Measurements from ENCODE around the gene ARHGEF39. TPM values are rescaled to one million over a fixed set of nuclear protein-coding genes. Genes with fewer than 3 reads are reported as not detected.

Gene ARHGEF39
- total RNA-seq, 4 donors from 2014 or later: 0.27 to 0.45 (median 0.42) TPM; not detected in 1

DNA sequence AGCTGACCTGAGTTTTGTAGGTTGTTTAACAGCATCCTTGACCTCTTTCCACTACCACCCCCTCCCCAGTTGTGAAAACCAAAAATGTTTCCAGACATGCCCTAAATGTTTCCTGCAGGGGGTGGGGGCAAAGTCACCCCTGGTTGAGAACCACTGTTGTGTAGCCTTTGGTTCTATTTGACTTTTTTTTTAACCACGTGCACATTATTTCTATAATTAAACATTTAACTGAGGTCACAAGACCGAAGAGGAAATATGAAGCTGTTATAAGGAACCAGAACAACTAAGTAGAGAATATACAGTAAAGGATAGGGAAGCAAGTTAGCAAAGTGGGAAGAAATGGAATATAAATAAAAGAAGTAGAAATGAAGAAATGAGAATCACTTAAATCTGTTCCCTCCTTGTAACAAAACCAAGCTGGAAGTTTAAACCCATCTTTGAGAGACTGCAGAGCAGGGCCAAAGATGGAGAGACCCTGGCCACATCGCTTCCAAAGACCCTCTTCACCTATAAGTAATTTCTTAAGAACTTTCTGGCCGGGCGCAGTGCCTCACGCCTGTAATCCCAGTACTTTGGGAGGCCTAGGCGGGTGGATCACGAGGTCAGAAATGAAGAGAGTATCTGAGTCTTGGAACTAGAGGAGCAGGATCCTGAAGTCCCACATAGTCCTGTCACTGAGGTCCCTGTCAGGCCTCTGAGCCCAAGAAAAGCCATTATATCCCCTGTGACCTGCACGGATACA, 28.7 kb downstream of the ARHGEF39 start:
- Histone ChIP-seq H3K9me3 (no peaks in the 10 kb centered on the region), H3K4me1 (peaks cover 0 to 5% of the 10 kb centered on the region in 2 donors), H3K27me3 (no peaks in the 10 kb centered on the region), H3K27ac (no peak overlapping the region), H3K4me3 (replicated peaks in 1 of 3) (no peak overlapping the region), H3K36me3 (no peaks in the 10 kb centered on the region)
- 79 to 82% methylated on average over 9 of the region's 9 CpGs for WGBS, 2 donors
- DNase-seq: no peak
- no peak for TF ChIP-seq POLR2A (IDR thresholded peaks at IDR 0.05)
- TF ChIP-seq, protein P1, sequence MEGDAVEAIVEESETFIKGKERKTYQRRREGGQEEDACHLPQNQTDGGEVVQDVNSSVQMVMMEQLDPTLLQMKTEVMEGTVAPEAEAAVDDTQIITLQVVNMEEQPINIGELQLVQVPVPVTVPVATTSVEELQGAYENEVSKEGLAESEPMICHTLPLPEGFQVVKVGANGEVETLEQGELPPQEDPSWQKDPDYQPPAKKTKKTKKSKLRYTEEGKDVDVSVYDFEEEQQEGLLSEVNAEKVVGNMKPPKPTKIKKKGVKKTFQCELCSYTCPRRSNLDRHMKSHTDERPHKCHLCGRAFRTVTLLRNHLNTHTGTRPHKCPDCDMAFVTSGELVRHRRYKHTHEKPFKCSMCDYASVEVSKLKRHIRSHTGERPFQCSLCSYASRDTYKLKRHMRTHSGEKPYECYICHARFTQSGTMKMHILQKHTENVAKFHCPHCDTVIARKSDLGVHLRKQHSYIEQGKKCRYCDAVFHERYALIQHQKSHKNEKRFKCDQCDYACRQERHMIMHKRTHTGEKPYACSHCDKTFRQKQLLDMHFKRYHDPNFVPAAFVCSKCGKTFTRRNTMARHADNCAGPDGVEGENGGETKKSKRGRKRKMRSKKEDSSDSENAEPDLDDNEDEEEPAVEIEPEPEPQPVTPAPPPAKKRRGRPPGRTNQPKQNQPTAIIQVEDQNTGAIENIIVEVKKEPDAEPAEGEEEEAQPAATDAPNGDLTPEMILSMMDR (IDR thresholded peaks at IDR 0.05): no peak
- intact Hi-C loops (cut with DNase I): no loop called here

DNA sequence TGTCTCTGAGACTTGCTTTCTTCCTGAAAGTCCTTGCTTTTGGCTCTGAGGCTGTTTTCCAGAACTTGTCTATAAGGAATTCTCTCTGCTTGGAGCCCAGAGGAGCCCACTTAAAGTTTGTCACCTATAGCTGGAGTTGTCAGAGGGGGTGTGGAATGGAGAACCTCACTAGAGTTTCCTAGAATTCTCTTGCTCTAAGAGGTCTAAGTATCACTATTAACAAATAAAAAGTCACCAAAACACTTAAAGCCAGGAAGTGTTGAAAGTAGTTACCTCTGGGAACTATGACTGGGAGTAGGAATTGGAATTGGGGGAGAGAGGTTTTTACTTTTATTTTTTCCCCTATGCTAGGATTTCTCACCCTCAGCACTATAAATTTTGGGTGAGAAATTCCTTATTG, 29.3 kb downstream of the ARHGEF39 start:
- Histone ChIP-seq H3K36me3 (no peaks in the 10 kb centered on the region), H3K9me3 (no peaks in the 10 kb centered on the region), H3K4me3 (replicated peaks in 1 of 3) (no peak overlapping the region), H3K4me1 (peaks cover 0 to 5% of the 10 kb centered on the region in 2 donors), H3K27ac (no peak overlapping the region), H3K27me3 (no peaks in the 10 kb centered on the region)
- intact Hi-C loops (cut with DNase I): no loop called here
- TF ChIP-seq, protein P1 (IDR thresholded peaks at IDR 0.05): no peak
- no peak for TF ChIP-seq POLR2A (IDR thresholded peaks at IDR 0.05)
- no peak for DNase-seq

DNA sequence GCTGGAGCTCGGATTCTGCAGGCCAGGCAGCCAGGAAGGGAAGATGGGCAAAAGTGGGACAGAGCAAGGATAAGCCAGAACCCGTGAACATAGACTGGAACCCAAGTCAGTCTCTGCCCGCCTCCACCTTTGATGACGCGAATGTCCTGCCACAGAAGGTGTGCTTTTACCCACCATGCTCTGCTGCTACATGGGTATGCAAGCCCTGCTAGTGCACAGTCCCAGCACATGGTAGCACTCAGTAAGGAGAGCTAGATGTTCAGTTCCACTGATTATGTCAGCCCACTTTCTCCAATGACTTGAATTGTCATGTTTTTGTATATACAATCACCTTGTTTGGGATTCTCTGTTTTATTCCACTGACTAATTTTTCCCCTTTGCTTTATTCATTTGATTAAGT, 35.4 kb downstream of the ARHGEF39 start:
- no peak for DNase-seq
- Histone ChIP-seq H3K27ac (no peak overlapping the region), H3K27me3 (no peaks in the 10 kb centered on the region), H3K36me3 (no peaks in the 10 kb centered on the region), H3K4me1 (no peaks in the 10 kb centered on the region), H3K4me3 (replicated peaks in 1 of 3) (no peak overlapping the region), H3K9me3 (no peaks in the 10 kb centered on the region)
- 82 to 91% methylated on average over 5 of the region's 5 CpGs for WGBS, 2 donors
- intact Hi-C loops (cut with DNase I): no loop called here
- no peak for TF ChIP-seq POLR2A (IDR thresholded peaks at IDR 0.05)
- TF ChIP-seq, protein P1 (IDR thresholded peaks at IDR 0.05): no peak

DNA sequence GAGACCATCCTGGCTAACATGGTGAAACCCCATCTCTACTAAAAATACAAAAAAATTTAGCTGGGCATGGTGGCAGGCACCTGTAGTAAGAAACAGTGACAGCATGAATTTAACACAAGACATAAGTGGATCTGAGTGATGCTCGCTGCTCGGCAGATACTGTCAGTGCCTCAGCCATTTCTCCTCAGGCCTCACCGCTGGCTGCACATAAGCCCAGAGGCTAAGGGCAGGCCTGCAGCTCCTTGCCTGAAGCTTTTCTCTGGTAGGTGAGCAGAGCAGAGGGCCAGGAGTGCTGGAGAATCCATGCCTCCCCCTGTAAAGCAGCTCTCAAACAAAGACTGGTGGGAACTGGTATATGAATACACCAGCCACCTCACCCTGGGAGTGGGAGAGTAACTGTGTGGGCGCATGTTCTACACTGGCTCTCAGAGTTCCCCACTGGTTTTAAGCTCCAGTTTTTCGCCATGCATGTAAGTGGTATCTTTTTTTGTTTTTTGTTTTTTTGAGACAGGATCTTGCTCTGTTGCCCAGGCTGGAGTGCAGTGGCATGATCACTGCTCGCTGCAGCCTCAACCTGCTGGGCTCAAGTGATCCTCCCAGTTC, 36.5 kb downstream of the ARHGEF39 start:
- H3K36me3 ChIP-seq: no peaks in the 10 kb centered on the region
- DNase-seq: no peak
- no peak overlapping the region for H3K27ac ChIP-seq
- no peaks in the 10 kb centered on the region for H3K9me3 ChIP-seq
- no peak overlapping the region for H3K4me3 ChIP-seq (replicated peaks in 1 of 3)
- peaks cover 3 to 5% of the 10 kb centered on the region in 2 donors for H3K4me1 ChIP-seq
- WGBS, 2 donors: 94 to 98% methylated on average over 6 of the region's 6 CpGs
- intact Hi-C loops (cut with DNase I): no loop called here
- no peak for TF ChIP-seq POLR2A (IDR thresholded peaks at IDR 0.05)
- TF ChIP-seq, protein P1 (IDR thresholded peaks at IDR 0.05): no peak
- no peaks in the 10 kb centered on the region for H3K27me3 ChIP-seq

DNA sequence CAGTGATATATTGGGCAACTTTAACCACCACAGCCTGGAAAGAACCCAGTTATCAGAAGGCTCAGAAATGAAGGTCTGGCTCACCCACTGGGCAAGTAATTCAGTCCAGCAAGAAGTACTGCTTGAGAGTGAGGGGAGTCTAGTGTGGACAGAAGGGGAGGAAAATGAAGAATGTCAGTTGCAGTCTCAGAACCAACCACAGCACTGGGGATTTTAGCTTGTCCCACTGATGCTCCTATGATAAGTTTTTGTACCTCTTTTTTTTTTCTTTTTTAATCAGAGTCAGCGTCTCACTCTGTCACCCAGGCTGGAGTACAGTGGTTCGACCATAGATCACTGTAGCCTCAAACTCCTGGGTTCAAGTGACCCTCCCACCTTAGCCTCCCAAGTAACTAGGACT, 37.4 kb downstream of the ARHGEF39 start:
- WGBS, 2 donors: 92 to 97% methylated on average over 2 of the region's 2 CpGs
- TF ChIP-seq, protein P1 (IDR thresholded peaks at IDR 0.05): no peak
- TF ChIP-seq POLR2A (IDR thresholded peaks at IDR 0.05): no peak
- H3K27me3 ChIP-seq: no peaks in the 10 kb centered on the region
- H3K36me3 ChIP-seq: no peaks in the 10 kb centered on the region
- peaks cover 11 to 13% of the 10 kb centered on the region in 2 donors for H3K4me1 ChIP-seq
- H3K4me3 ChIP-seq (replicated peaks in 1 of 3): no peak overlapping the region
- H3K9me3 ChIP-seq: no peaks in the 10 kb centered on the region
- no peak overlapping the region for H3K27ac ChIP-seq
- DNase-seq: no peak
- intact Hi-C loops (cut with DNase I): no loop called here

Data from thyroid gland (tissue), 4 donors.